Suprapubic skin (tissue), 4 donors: ENCODE results near the gene RNF223.

Experiments
- CTCF ChIP-seq, 2 donors: fragments of 200-600 bp in 1 of 2; fragments of 450-650 bp in 1 of 2; sonication (generic) in 1 of 2; IDR thresholded peaks; one replicate each; pipeline ENCODE4 v1.5.1; 2016 to 2019; ENCODE audit warnings: antibody characterized with exemption in 2 of 2, mild to moderate bottlenecking in 1 of 2, moderate library complexity in 1 of 2
- EP300 ChIP-seq: sonication (generic); formaldehyde crosslinking; IDR thresholded peaks from one replicate; pipeline ENCODE4 v1.6.1; 2017; ENCODE audit warnings: antibody characterized with exemption
- POLR2A ChIP-seq, 2 donors: fragments of 450-650 bp; IDR thresholded peaks; one replicate each; pipeline ENCODE4 v1.6.1; 2017; ENCODE audit warnings: antibody characterized with exemption in 2 of 2, mild to moderate bottlenecking in 2 of 2, moderate library complexity in 2 of 2
- POLR2AphosphoS5 ChIP-seq, 3 donors: sonication (generic); formaldehyde crosslinking; IDR thresholded peaks; one replicate each; pipeline ENCODE4 v1.6.1; 2017; ENCODE audit warnings: antibody characterized with exemption in 3 of 3

GRCh38 chr1:1045129-1045528, 29.0 kb downstream of the RNF223 start:
- no peak for TF ChIP-seq CTCF (IDR thresholded peaks at IDR 0.05)
- no peak for TF ChIP-seq POLR2A (IDR thresholded peaks at IDR 0.05)
- no peak for TF ChIP-seq EP300
- TF ChIP-seq POLR2AphosphoS5 (IDR thresholded peaks at IDR 0.05) = no peak
